ENCODE measurements around the gene TMTC2.

TMTC2 gene

DNA sequence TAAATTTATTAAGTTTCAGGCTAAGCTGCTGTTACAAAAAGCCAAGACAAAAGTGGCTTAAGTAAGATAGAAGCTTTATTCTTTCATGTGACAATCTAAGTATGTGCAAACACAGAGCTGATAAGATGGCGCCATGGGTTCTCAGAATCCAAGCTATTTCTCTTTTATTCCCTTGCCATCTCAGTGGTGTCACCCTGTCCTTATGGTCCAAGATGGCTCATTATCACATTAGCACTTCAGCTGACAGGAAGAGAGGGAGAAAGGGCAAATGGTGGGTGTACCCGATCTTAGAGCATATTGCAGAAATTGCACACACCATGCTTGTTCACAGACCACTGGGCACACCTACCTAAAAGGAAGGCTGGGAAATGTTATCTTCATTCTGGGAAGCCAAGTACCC lies 211.7 kb downstream of the TMTC2 start:
- TF ChIP-seq YY1 (IDR thresholded peaks at IDR 0.05; ENCODE audit: insufficient read depth, insufficient read length) (no peak), ZNF274 (IDR thresholded peaks at IDR 0.05; ENCODE audit: low read depth, low read length) (no peak), SUZ12 (IDR thresholded peaks at IDR 0.05; ENCODE audit: extremely low read depth, insufficient read depth, insufficient read length) (no peak)
- Histone ChIP-seq H3K4me1 (ENCODE audit: insufficient read depth, insufficient read length) (no peaks in the 10 kb centered on the region), H3K27me3 (ENCODE audit: insufficient read depth, insufficient read length) (no peaks in the 10 kb centered on the region), H3K9me3 (ENCODE audit: insufficient read depth, low read length) (no peaks in the 10 kb centered on the region), H3K4me3 (ENCODE audit: insufficient read length, low read depth) (no peak overlapping the region), H3K36me3 (ENCODE audit: insufficient read depth, insufficient read length, low read length) (no peaks in the 10 kb centered on the region), H3K9ac (ENCODE audit: insufficient read length, low read depth) (no peak overlapping the region)
- no peak for DNase-seq (ENCODE audit: low read depth, low spot score)

- Histone ChIP-seq H3K27me3 (ENCODE audit: insufficient read depth, insufficient read length) (no peaks in the 10 kb centered on the region), H3K4me3 (ENCODE audit: insufficient read length, low read depth) (no peak overlapping the region), H3K9me3 (ENCODE audit: insufficient read depth, low read length) (no peaks in the 10 kb centered on the region), H3K4me1 (ENCODE audit: insufficient read depth, insufficient read length) (no peaks in the 10 kb centered on the region), H3K36me3 (ENCODE audit: insufficient read depth, insufficient read length, low read length) (no peaks in the 10 kb centered on the region), H3K9ac (ENCODE audit: insufficient read length, low read depth) (no peak overlapping the region)
- TF ChIP-seq YY1 (IDR thresholded peaks at IDR 0.05; ENCODE audit: insufficient read depth, insufficient read length) (no peak), SUZ12 (IDR thresholded peaks at IDR 0.05; ENCODE audit: extremely low read depth, insufficient read depth, insufficient read length) (no peak), ZNF274 (IDR thresholded peaks at IDR 0.05; ENCODE audit: low read depth, low read length) (no peak)
- no peak for DNase-seq (ENCODE audit: low read depth, low spot score)
Observed at GRCh38 chr12:82904219-82904790, 217.6 kb downstream of the TMTC2 start.

GRCh38 chr12:82910246-82910893 lies 223.7 kb downstream of the TMTC2 start:
- Histone ChIP-seq H3K4me1 (ENCODE audit: insufficient read depth, insufficient read length) (no peaks in the 10 kb centered on the region), H3K9me3 (ENCODE audit: insufficient read depth, low read length) (no peaks in the 10 kb centered on the region), H3K4me3 (ENCODE audit: insufficient read length, low read depth) (no peak overlapping the region), H3K27me3 (ENCODE audit: insufficient read depth, insufficient read length) (no peaks in the 10 kb centered on the region), H3K36me3 (ENCODE audit: insufficient read depth, insufficient read length, low read length) (no peaks in the 10 kb centered on the region), H3K9ac (ENCODE audit: insufficient read length, low read depth) (no peak overlapping the region)
- DNase-seq (ENCODE audit: low read depth, low spot score) = no peak
- TF ChIP-seq SUZ12 (IDR thresholded peaks at IDR 0.05; ENCODE audit: extremely low read depth, insufficient read depth, insufficient read length) (no peak), YY1 (IDR thresholded peaks at IDR 0.05; ENCODE audit: insufficient read depth, insufficient read length) (no peak)

GRCh38 chr12:82912406-82912805 lies 225.7 kb downstream of the TMTC2 start:
- no peak for DNase-seq (ENCODE audit: low read depth, low spot score)
- Histone ChIP-seq H3K4me1 (ENCODE audit: insufficient read depth, insufficient read length) (no peaks in the 10 kb centered on the region), H3K4me3 (ENCODE audit: insufficient read length, low read depth) (no peak overlapping the region), H3K9me3 (ENCODE audit: insufficient read depth, low read length) (no peaks in the 10 kb centered on the region), H3K27me3 (ENCODE audit: insufficient read depth, insufficient read length) (no peaks in the 10 kb centered on the region), H3K36me3 (ENCODE audit: insufficient read depth, insufficient read length, low read length) (no peaks in the 10 kb centered on the region), H3K9ac (ENCODE audit: insufficient read length, low read depth) (no peak overlapping the region)
- no peak for TF ChIP-seq YY1 (IDR thresholded peaks at IDR 0.05; ENCODE audit: insufficient read depth, insufficient read length)

- H3K36me3 ChIP-seq (ENCODE audit: insufficient read depth, insufficient read length, low read length) = no peaks in the 10 kb centered on the region
- H3K4me1 ChIP-seq (ENCODE audit: insufficient read depth, insufficient read length) = no peaks in the 10 kb centered on the region
- no peak for DNase-seq (ENCODE audit: low read depth, low spot score)
- no peaks in the 10 kb centered on the region for H3K27me3 ChIP-seq (ENCODE audit: insufficient read depth, insufficient read length)
- H3K4me3 ChIP-seq (ENCODE audit: insufficient read length, low read depth) = no peak overlapping the region
- H3K9me3 ChIP-seq (ENCODE audit: insufficient read depth, low read length) = no peaks in the 10 kb centered on the region
- no peak overlapping the region for H3K9ac ChIP-seq (ENCODE audit: insufficient read length, low read depth)
- TF ChIP-seq YY1 (IDR thresholded peaks at IDR 0.05; ENCODE audit: insufficient read depth, insufficient read length) (no peak), ZNF274 (IDR thresholded peaks at IDR 0.05; ENCODE audit: low read depth, low read length) (no peak), SUZ12 (IDR thresholded peaks at IDR 0.05; ENCODE audit: extremely low read depth, insufficient read depth, insufficient read length) (no peak)
Observed at GRCh38 chr12:82919388-82920054, 232.8 kb downstream of the TMTC2 start.

DNA sequence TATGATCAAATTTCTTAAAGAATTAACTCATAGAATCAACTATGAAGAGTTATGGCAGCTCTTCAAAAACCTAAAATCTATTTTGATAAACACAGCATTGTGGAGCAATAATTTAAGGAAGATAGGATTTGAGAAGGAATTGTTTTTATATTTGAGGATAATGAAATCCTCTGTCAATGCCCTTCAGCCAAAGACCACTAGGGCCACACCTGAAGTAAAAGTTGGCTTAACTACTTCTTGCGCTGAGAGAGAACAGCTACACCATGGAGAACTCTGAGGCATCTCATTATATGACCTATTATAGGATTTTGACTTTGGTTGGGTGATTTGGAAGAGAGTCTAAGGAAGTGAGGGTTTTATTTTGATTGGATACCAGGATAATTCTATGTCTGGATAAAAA lies 237.2 kb downstream of the TMTC2 start:
- Histone ChIP-seq H3K27me3 (ENCODE audit: insufficient read depth, insufficient read length) (no peaks in the 10 kb centered on the region), H3K4me3 (ENCODE audit: insufficient read length, low read depth) (no peak overlapping the region), H3K36me3 (ENCODE audit: insufficient read depth, insufficient read length, low read length) (no peaks in the 10 kb centered on the region), H3K9me3 (ENCODE audit: insufficient read depth, low read length) (no peaks in the 10 kb centered on the region), H3K4me1 (ENCODE audit: insufficient read depth, insufficient read length) (no peaks in the 10 kb centered on the region), H3K9ac (ENCODE audit: insufficient read length, low read depth) (no peak overlapping the region)
- DNase-seq (ENCODE audit: low read depth, low spot score) = no peak
- no peak for TF ChIP-seq SUZ12 (IDR thresholded peaks at IDR 0.05; ENCODE audit: extremely low read depth, insufficient read depth, insufficient read length)
- no peak for TF ChIP-seq YY1 (IDR thresholded peaks at IDR 0.05; ENCODE audit: insufficient read depth, insufficient read length)
- no peak for TF ChIP-seq ZNF274 (IDR thresholded peaks at IDR 0.05; ENCODE audit: low read depth, low read length)

DNA sequence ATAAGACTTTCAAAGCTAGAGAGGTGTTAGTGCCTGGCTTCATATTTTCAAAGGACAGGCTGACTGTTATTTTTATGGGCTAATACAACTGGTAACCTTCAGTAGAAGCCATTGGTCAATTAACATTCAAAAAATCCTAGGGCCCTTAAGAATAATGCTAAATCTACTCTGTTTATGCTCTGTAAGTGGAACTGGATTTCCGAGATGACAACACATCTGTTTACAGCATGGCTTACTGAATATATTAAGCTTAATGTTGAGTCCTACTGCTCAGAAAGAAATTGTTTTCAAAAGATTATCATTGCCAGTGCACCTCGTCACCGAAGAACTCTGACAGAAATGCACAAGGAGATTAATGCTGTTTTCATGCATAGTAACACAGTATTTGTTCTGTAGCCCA lies 239.9 kb downstream of the TMTC2 start:
- no peak for TF ChIP-seq SUZ12 (IDR thresholded peaks at IDR 0.05; ENCODE audit: extremely low read depth, insufficient read depth, insufficient read length)
- TF ChIP-seq ZNF274 (IDR thresholded peaks at IDR 0.05; ENCODE audit: low read depth, low read length) = no peak
- no peak for TF ChIP-seq YY1 (IDR thresholded peaks at IDR 0.05; ENCODE audit: insufficient read depth, insufficient read length)
- Histone ChIP-seq H3K27me3 (ENCODE audit: insufficient read depth, insufficient read length) (no peaks in the 10 kb centered on the region), H3K36me3 (ENCODE audit: insufficient read depth, insufficient read length, low read length) (no peaks in the 10 kb centered on the region), H3K9me3 (ENCODE audit: insufficient read depth, low read length) (no peaks in the 10 kb centered on the region), H3K4me1 (ENCODE audit: insufficient read depth, insufficient read length) (no peaks in the 10 kb centered on the region), H3K4me3 (ENCODE audit: insufficient read length, low read depth) (no peak overlapping the region), H3K9ac (ENCODE audit: insufficient read length, low read depth) (no peak overlapping the region)
- DNase-seq (ENCODE audit: low read depth, low spot score) = no peak
